Effector CD8-positive, alpha-beta T cell (primary cell): Measurements from ENCODE around the gene ITGA8.

Experiments used
- DNase-seq: peaks from one replicate; lab custom pipeline; 2025; lab: John Stamatoyannopoulos, UW

The ITGA8 gene

GRCh38 chr10:15735763-15736162 lies 16.0 kb upstream of the ITGA8 start:
- DNase-seq: no peak

GRCh38 chr10:15730341-15730740 lies 10.6 kb upstream of the ITGA8 start:
- no peak for DNase-seq

- no peak for DNase-seq
Measured at GRCh38 chr10:15729890-15730289, 10.2 kb upstream of the ITGA8 start.

GRCh38 chr10:15726042-15726441 lies 6.3 kb upstream of the ITGA8 start:
- no peak for DNase-seq

GRCh38 chr10:15725603-15726002 lies 5.9 kb upstream of the ITGA8 start:
- no peak for DNase-seq

- no peak for DNase-seq
Measured at GRCh38 chr10:15724683-15725082, 5.0 kb upstream of the ITGA8 start.

- DNase-seq: no peak
Measured at GRCh38 chr10:15723803-15724202, 4.1 kb upstream of the ITGA8 start.

GRCh38 chr10:15720635-15721287 lies 1.0 kb upstream of the ITGA8 start:
- no peak for DNase-seq

GRCh38 chr10:15719049-15719898 lies 448 bp downstream of the ITGA8 start:
- no peak for DNase-seq

GRCh38 chr10:15718694-15719048 lies 1.1 kb downstream of the ITGA8 start:
- no peak for DNase-seq

GRCh38 chr10:15715619-15716227 lies 4.0 kb downstream of the ITGA8 start:
- no peak for DNase-seq

- no peak for DNase-seq
Measured at GRCh38 chr10:15714847-15715246, 4.9 kb downstream of the ITGA8 start.

- no peak for DNase-seq
Measured at GRCh38 chr10:15712883-15713282, 6.8 kb downstream of the ITGA8 start.

GRCh38 chr10:15710455-15710854 lies 9.3 kb downstream of the ITGA8 start:
- DNase-seq: no peak

- no peak for DNase-seq
Measured at GRCh38 chr10:15705298-15705697, 14.4 kb downstream of the ITGA8 start.

GRCh38 chr10:15704581-15704968 lies 15.1 kb downstream of the ITGA8 start:
- DNase-seq: no peak

- DNase-seq: no peak
Measured at GRCh38 chr10:15703944-15704580, 15.7 kb downstream of the ITGA8 start.

- DNase-seq: no peak
Measured at GRCh38 chr10:15703151-15703880, 16.4 kb downstream of the ITGA8 start.

GRCh38 chr10:15700078-15700674 lies 19.5 kb downstream of the ITGA8 start:
- DNase-seq: no peak

GRCh38 chr10:15695852-15696251 lies 23.9 kb downstream of the ITGA8 start:
- DNase-seq: no peak

GRCh38 chr10:15690031-15690430 lies 29.7 kb downstream of the ITGA8 start:
- DNase-seq: no peak

- no peak for DNase-seq
Measured at GRCh38 chr10:15684768-15685167, 35.0 kb downstream of the ITGA8 start.
